ENCODE data around the gene PLAAT4.

PLAAT4 gene

GRCh38 chr11:63583357-63583677 lies 46.7 kb downstream of the PLAAT4 start:
- H3K4me1 Mint-ChIP-seq: no peaks in the 10 kb centered on the region
- H3K36me3 Mint-ChIP-seq: peaks cover 18% of the 10 kb centered on the region
- DNase-seq (ENCODE audit: low spot score in 2 of 2) (no peak), ATAC-seq (ENCODE audit: low read depth) (no peak)
- H3K4me3 Mint-ChIP-seq: no peak overlapping the region
- no peaks in the 10 kb centered on the region for H3K27me3 Mint-ChIP-seq
- peaks cover 14% of the 10 kb centered on the region for H3K9me3 Mint-ChIP-seq
- no peak overlapping the region for H3K27ac Mint-ChIP-seq

- no peak overlapping the region for H3K4me3 Mint-ChIP-seq
- peaks cover 14% of the 10 kb centered on the region for H3K36me3 Mint-ChIP-seq
- DNase-seq (ENCODE audit: low spot score in 2 of 2) (no peak), ATAC-seq (ENCODE audit: low read depth) (no peak)
- peaks cover 6% of the 10 kb centered on the region for H3K9me3 Mint-ChIP-seq
- H3K27me3 Mint-ChIP-seq: no peaks in the 10 kb centered on the region
- no peak overlapping the region for H3K27ac Mint-ChIP-seq
- H3K4me1 Mint-ChIP-seq: no peaks in the 10 kb centered on the region
Measured at GRCh38 chr11:63586451-63587166, 50.0 kb downstream of the PLAAT4 start.

- Mint-ChIP-seq H3K9me3 (no peaks in the 10 kb centered on the region), H3K4me1 (peaks cover under 1% of the 10 kb centered on the region), H3K27me3 (no peaks in the 10 kb centered on the region), H3K27ac (no peak overlapping the region), H3K4me3 (no peak overlapping the region), H3K36me3 (peaks cover 10% of the 10 kb centered on the region)
- ATAC-seq (ENCODE audit: low read depth): no peak
- no peak for DNase-seq (ENCODE audit: low spot score in 2 of 2)
Measured at GRCh38 chr11:63589000-63589399, 52.4 kb downstream of the PLAAT4 start.

GRCh38 chr11:63590024-63590788 lies 53.6 kb downstream of the PLAAT4 start:
- no peaks in the 10 kb centered on the region for H3K27me3 Mint-ChIP-seq
- no peak overlapping the region for H3K4me3 Mint-ChIP-seq
- peaks cover 10% of the 10 kb centered on the region for H3K36me3 Mint-ChIP-seq
- ATAC-seq (ENCODE audit: low read depth): no peak
- DNase-seq (ENCODE audit: low spot score in 2 of 2): no peak
- H3K9me3 Mint-ChIP-seq: no peaks in the 10 kb centered on the region
- H3K4me1 Mint-ChIP-seq: peaks cover 4% of the 10 kb centered on the region
- H3K27ac Mint-ChIP-seq: no peak overlapping the region

DNA sequence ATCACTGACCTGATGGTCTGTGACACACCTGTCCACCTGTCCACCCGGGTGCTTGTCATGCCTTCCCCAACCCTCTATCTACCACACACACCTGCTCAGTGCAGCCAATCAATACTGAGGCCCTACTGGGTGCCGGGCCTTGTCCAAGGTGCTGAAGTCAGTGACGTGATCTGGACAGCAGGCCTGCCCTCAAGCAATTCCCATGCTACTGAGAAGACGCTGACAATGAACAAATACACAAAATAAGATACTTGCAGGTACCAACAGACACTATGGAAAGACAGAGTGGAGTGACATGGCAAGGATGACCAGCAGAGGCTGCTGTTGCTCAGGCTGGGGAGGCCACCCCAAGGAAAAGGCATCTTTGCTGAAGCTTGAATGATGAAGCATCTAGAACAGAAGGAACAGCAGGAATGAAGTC lies 56.4 kb downstream of the PLAAT4 start:
- ATAC-seq (ENCODE audit: low read depth) (no peak), DNase-seq (ENCODE audit: low spot score in 2 of 2) (no peak)
- Mint-ChIP-seq H3K9me3 (no peaks in the 10 kb centered on the region), H3K36me3 (peaks cover 6% of the 10 kb centered on the region), H3K4me1 (peaks cover 4% of the 10 kb centered on the region), H3K4me3 (no peak overlapping the region), H3K27me3 (no peaks in the 10 kb centered on the region), H3K27ac (no peak overlapping the region)

GRCh38 chr11:63595296-63595695 lies 58.7 kb downstream of the PLAAT4 start:
- H3K27me3 Mint-ChIP-seq: no peaks in the 10 kb centered on the region
- ATAC-seq (ENCODE audit: low read depth) (no peak), DNase-seq (ENCODE audit: low spot score in 2 of 2) (no peak)
- no peak overlapping the region for H3K27ac Mint-ChIP-seq
- peaks cover 4% of the 10 kb centered on the region for H3K4me1 Mint-ChIP-seq
- no peaks in the 10 kb centered on the region for H3K9me3 Mint-ChIP-seq
- peaks cover 3% of the 10 kb centered on the region for H3K36me3 Mint-ChIP-seq
- no peak overlapping the region for H3K4me3 Mint-ChIP-seq

Data from memory B cell (primary cell).